HepG2 (cell line): Measurements from ENCODE around the gene NR2F6. TPM values are rescaled to one million over a fixed set of nuclear protein-coding genes. Genes with fewer than 3 reads are reported as not detected.

Source experiments
- ATAC-seq: fragments of 200-7000 bp; cut with Tn5 transposase; 3 replicates; pipeline ENCODE4 v1.9.1; 2020; ENCODE audit warnings: mild to moderate bottlenecking, moderate library complexity
- BruUV-seq: library from RNA; stranded (reverse); fragments of 400-500 nt; replicated peaks from 2 replicates; lab custom pipeline; 2021; lab: Mats Ljungman, UMichigan
- CTCF ChIA-PET: fragments of 300-600 bp; formaldehyde crosslinking; extraction: SDS; loops from one replicate; lab custom pipeline; 2021; ENCODE audit warnings: low total read pairs, inconsistent platforms, low intra/inter-chr PET ratio; lab: Yijun Ruan, JAX
- POLR2A ChIA-PET: fragments of 350-600 bp; sonication (Branson Sonifier 250); formaldehyde crosslinking; loops from one replicate; lab custom pipeline; 2020; ENCODE audit warnings: antibody characterized with exemption, inconsistent platforms; lab: Yijun Ruan, JAX
- DNase-seq: peaks from one replicate; pipeline ENCODE4 v3.0.0-alpha.2; 2015; ENCODE audit warnings: low spot score
- FAIRE-seq: peaks from 3 replicates; lab custom pipeline; 2011; peaks lifted over from hg19 to GRCh38; lab: Jason Lieb, UNC
- H2AFZ ChIP-seq: one replicate; pipeline ENCODE4 v1.6.1; 2011; ENCODE audit warnings: low read length, inconsistent platforms
- H3K27ac ChIP-seq: fragments of 300-600 bp; 3 replicates; pipeline ENCODE4 v1.8.0; 2011; ENCODE audit warnings: mixed run types, mild to moderate bottlenecking, mixed read lengths, low read length, inconsistent platforms; ENCODE audit not compliant: insufficient read depth; ENCODE audit errors: extremely low read length
- H3K27me3 ChIP-seq, 2 experiments: fragments of 200-600 bp in 1 of 2; 2 replicates in 1 of 2; 3 replicates in 1 of 2; pipeline versions ENCODE4 v1.6.0 to v1.8.0; 2011; ENCODE audit warnings: low read length in 2 of 2, mild to moderate bottlenecking in 2 of 2, moderate library complexity in 2 of 2, inconsistent platforms in 1 of 2; ENCODE audit not compliant: insufficient read depth in 2 of 2, control insufficient read depth in 1 of 2
- H3K36me3 ChIP-seq, 2 experiments: fragments of 200-600 bp in 1 of 2; replicated peaks in 1 of 2; 2 replicates in 1 of 2; 3 replicates in 1 of 2; pipeline versions ENCODE4 v1.5.1 to v1.8.0; 2011; ENCODE audit warnings: low read length in 2 of 2, inconsistent platforms in 1 of 2; ENCODE audit not compliant: insufficient read depth in 2 of 2, control insufficient read depth in 1 of 2
- H3K4me1 ChIP-seq: 2 replicates; pipeline ENCODE4 v1.5.1; 2012; ENCODE audit warnings: low read length, inconsistent platforms; ENCODE audit not compliant: insufficient read depth
- H3K4me2 ChIP-seq: 2 replicates; pipeline ENCODE4 v1.6.0; 2011; ENCODE audit warnings: low read depth, low read length, inconsistent platforms
- H3K4me3 ChIP-seq, 3 experiments: fragments of 200-600 bp in 1 of 3; sonication (generic), shearing (Covaris generic) in 1 of 3; replicated peaks in 1 of 3; 2 replicates each; pipeline ENCODE4 v1.5.1; 2011 to 2016; ENCODE audit warnings: low read length in 3 of 3, inconsistent platforms in 2 of 3, low read depth in 2 of 3, mild to moderate bottlenecking in 2 of 3, control low read depth in 1 of 3, mixed read lengths in 1 of 3; ENCODE audit not compliant: insufficient read depth in 1 of 3
- H3K79me2 ChIP-seq: one replicate; pipeline ENCODE4 v1.6.1; 2011; ENCODE audit warnings: low read length, inconsistent platforms; ENCODE audit not compliant: insufficient read depth
- H3K9ac ChIP-seq: 2 replicates; pipeline ENCODE4 v1.6.0; 2011; ENCODE audit warnings: mild to moderate bottlenecking, low read depth, low read length, inconsistent platforms; ENCODE audit not compliant: insufficient read depth
- H3K9me3 ChIP-seq: 2 replicates; pipeline ENCODE4 v1.5.1; 2012; ENCODE audit warnings: mild to moderate bottlenecking, low read length
- H4K20me1 ChIP-seq: 2 replicates; pipeline ENCODE4 v1.6.0; 2011; ENCODE audit warnings: inconsistent platforms, mild to moderate bottlenecking, low read length, moderate library complexity; ENCODE audit not compliant: insufficient read depth
- ARNTL ChIP-seq: sonication (generic); formaldehyde crosslinking; IDR thresholded peaks from 2 replicates; pipeline ENCODE4 v1.4.0; 2020; ENCODE audit warnings: mild to moderate bottlenecking, missing genetic modification reagents
- CSRNP1 ChIP-seq: sonication (generic); formaldehyde crosslinking; IDR thresholded peaks from 2 replicates; pipeline ENCODE4 v1.8.1; 2023; ENCODE audit warnings: mild to moderate bottlenecking, missing genetic modification reagents
- HES4 ChIP-seq: sonication (generic); formaldehyde crosslinking; IDR thresholded peaks from 2 replicates; pipeline ENCODE4 v1.9.0; 2021; ENCODE audit warnings: mild to moderate bottlenecking, missing genetic modification reagents, borderline replicate concordance
- HOXA9 ChIP-seq: sonication (generic); formaldehyde crosslinking; IDR thresholded peaks from 2 replicates; pipeline ENCODE4 v1.8.1; 2022; ENCODE audit warnings: missing genetic modification reagents, mild to moderate bottlenecking, moderate library complexity, borderline replicate concordance
- JUND ChIP-seq: sonication (generic); formaldehyde crosslinking; IDR thresholded peaks from 2 replicates; pipeline ENCODE4 v1.8.0; 2022; ENCODE audit warnings: mild to moderate bottlenecking, missing genetic modification reagents
- KAT2B ChIP-seq: fragments of 150-350 bp; IDR thresholded peaks from 2 replicates; pipeline ENCODE4 v1.6.1; 2014; ENCODE audit warnings: low read depth, low read length, borderline replicate concordance
- KAT7 ChIP-seq: IDR thresholded peaks from 2 replicates; pipeline ENCODE4 v1.6.1; 2018; ENCODE audit warnings: borderline replicate concordance, missing compliant biosample characterization
- MAX ChIP-seq: IDR thresholded peaks from 2 replicates; pipeline ENCODE4 v1.6.1; 2012; ENCODE audit warnings: inconsistent platforms
- MTA1 ChIP-seq: sonication (generic); formaldehyde crosslinking; IDR thresholded peaks from 2 replicates; pipeline ENCODE4 v1.4.0; 2020; ENCODE audit warnings: missing genetic modification reagents, mild to moderate bottlenecking, borderline replicate concordance
- SMAD3 ChIP-seq: sonication (generic); formaldehyde crosslinking; IDR thresholded peaks from 2 replicates; pipeline ENCODE4 v1.4.0; 2020; ENCODE audit warnings: missing genetic modification reagents
- ZBTB43 ChIP-seq: sonication (generic); formaldehyde crosslinking; conservative IDR thresholded peaks from 2 replicates; pipeline ENCODE4 v1.4.0; 2020; ENCODE audit warnings: missing genetic modification reagents
- ZMYM3 ChIP-seq: sonication (generic); formaldehyde crosslinking; IDR thresholded peaks from 2 replicates; pipeline ENCODE4 v1.5.1; 2020; ENCODE audit warnings: mild to moderate bottlenecking, missing genetic modification reagents
- ZNF549 ChIP-seq: sonication (generic); formaldehyde crosslinking; IDR thresholded peaks from 2 replicates; pipeline ENCODE4 v1.5.0; 2020; ENCODE audit warnings: missing genetic modification reagents
- ZNF598 ChIP-seq: sonication (generic); formaldehyde crosslinking; IDR thresholded peaks from 2 replicates; pipeline ENCODE4 v1.5.1; 2020; ENCODE audit warnings: mild to moderate bottlenecking, missing genetic modification reagents, borderline replicate concordance
- ZSCAN25 ChIP-seq: sonication (generic); formaldehyde crosslinking; IDR thresholded peaks from 2 replicates; pipeline ENCODE4 v1.8.0; 2022; ENCODE audit warnings: mild to moderate bottlenecking, missing genetic modification reagents
- ZSCAN31 ChIP-seq: sonication (generic); formaldehyde crosslinking; IDR thresholded peaks from 2 replicates; pipeline ENCODE4 v1.5.0; 2020; ENCODE audit warnings: low read depth, mild to moderate bottlenecking, missing genetic modification reagents
- WGBS: methylation state at CpG from one replicate; pipeline ENCODE4 v1.1.6; 2017; ENCODE audit warnings: low lambda C conversion rate; 5-methylcytosine and 5-hydroxymethylcytosine counted together
- in situ Hi-C: cut with HindIII; loops from 2 replicates; pipeline ENCODE4 v1.10.0; 2017; ENCODE audit warnings: low pct_unique_long_range_greater_than_20kb; ENCODE audit not compliant: extremely low pct_ligation_motif_present
- intact Hi-C: fragments of 100-400 bp; cut with micrococcal nuclease; formaldehyde crosslinking; loops from one replicate; pipeline ENCODE4 v1.10.0; 2022; ENCODE audit not compliant: unreplicated experiment
- polyA plus RNA-seq, 8 experiments: library from polyadenylated mRNA; depleted of rRNA in 3 of 8; stranded (reverse) in 7 of 8; unstranded in 1 of 8; fragments of >200 nt; fragmentation: Illumina TruSeq in 4 of 8; extraction: Trizol in 4 of 8; gene quantifications; 2 replicates each; pipeline versions ENCODE4 v1.2.1 to v1.2.3, GENCODE V29; 2011 to 2016; ENCODE audit warnings: low read depth in 4 of 8, missing spikeins in 1 of 8, mixed read lengths in 1 of 8; ENCODE audit not compliant: insufficient read depth in 1 of 8
- total RNA-seq, 5 experiments: library from RNA; depleted of rRNA; stranded (reverse); fragments of >200 nt; fragmentation: Illumina TruSeq; extraction: Trizol; gene quantifications; 2 replicates each; pipeline ENCODE4 v1.2.3, GENCODE V29; 2016; ENCODE audit warnings: low read depth in 1 of 5
- TF ChIP-seq, protein P1 (sequence below): sonication (generic); formaldehyde crosslinking; IDR thresholded peaks from 2 replicates; pipeline ENCODE4 v1.9.0; 2021; ENCODE audit warnings: missing genetic modification reagents, mild to moderate bottlenecking, borderline replicate concordance
- TF ChIP-seq, protein P2 (sequence below): sonication (generic); formaldehyde crosslinking; IDR thresholded peaks from 2 replicates; pipeline ENCODE4 v1.4.0; 2020; ENCODE audit warnings: missing genetic modification reagents

The NR2F6 gene
- total and polyA plus RNA-seq, 2 of the 13 experiments (the other 11 are each of a cell fraction or from before 2014, with no cell fraction given) = 30.9 to 72.4 TPM

DNA sequence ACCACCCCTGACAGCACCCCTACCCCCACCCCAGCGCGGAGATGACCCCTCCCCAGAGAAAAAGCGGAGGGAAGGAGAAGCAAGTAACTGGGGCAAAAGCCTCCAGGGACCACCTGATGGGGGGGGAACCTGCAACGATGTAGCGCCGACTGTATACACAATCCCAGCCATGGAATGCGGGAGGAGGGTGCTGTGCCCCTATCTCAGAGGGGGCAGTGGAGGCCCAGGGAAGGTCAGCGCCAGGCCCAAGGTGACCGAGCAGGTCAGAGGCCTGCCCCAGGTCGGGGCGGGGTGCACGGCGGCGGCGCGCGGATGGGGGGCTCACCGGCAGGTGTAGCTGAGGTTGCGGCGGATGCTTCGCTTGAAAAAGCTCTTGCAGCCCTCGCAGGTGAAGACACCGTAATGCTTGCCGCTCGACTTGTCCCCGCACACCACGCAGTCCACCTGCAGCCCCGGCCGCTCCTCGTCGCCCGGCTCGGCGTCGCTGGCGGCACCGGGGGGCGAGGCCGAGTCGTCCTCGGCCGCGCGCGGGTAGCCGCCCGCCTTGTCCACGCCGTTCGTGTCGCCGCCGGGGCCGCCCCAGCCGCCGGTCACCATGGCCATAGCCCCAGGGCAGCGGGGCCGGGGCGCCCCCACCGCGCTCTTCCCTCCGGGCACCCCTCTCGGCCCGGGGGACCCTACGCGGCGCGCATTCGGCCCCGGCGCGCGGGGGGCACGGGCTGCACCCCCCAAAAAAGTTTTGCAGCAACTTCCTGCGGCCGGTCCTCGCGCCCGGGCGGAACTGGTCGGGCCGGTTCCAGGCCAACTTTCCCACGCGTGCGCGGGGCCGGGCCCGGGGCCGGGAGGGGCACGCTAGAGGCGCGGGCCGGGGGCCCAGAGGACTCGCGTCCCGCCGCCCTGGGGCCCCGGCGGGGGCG is 843 bp downstream of the NR2F6 start:
- no peak overlapping the region for H2AFZ ChIP-seq
- BruUV-seq = no TSS peak
- no peaks in the 10 kb centered on the region for H3K36me3 ChIP-seq
- no peaks in the 10 kb centered on the region for H3K9me3 ChIP-seq
- peaks cover 73% of the 10 kb centered on the region for H3K4me1 ChIP-seq
- peaks cover 44% of the 10 kb centered on the region for H3K79me2 ChIP-seq
- POLR2A ChIA-PET = interaction anchor here (0.8 to 9.0 kb wide), 13 partner anchors 10 to 160 kb away, joined by 3 to 178 read pairs (median 5); partner anchors contain the start of genes BABAM1, BST2, MRPL34 and OCEL1
- peaks cover 23% of the 10 kb centered on the region; the same call in 1 of the 2 replicates for H4K20me1 ChIP-seq
- peak overlapping the region; percentile 99 for H3K4me2 ChIP-seq
- no peak for FAIRE-seq
- DNase-seq = no peak
- intact Hi-C loops = no loop called here
- CTCF ChIA-PET = no interaction called here
- in situ Hi-C loops = no loop called here
- peak overlapping the region; percentile 90 for H3K9ac ChIP-seq
- 0% methylated on average over 1 of the region's 100 CpGs for WGBS
- ATAC-seq = no peak
- no peaks in the 10 kb centered on the region for H3K27me3 ChIP-seq
- peak overlapping the region; percentile 87 to 92 (median 89) for H3K4me3 ChIP-seq
- peak overlapping the region; percentile 95 for H3K27ac ChIP-seq
- no peak for TF ChIP-seq ZSCAN25 (CRISPR knock-in tag)
- peak; percentile 33 for TF ChIP-seq CSRNP1 (CRISPR knock-in tag)
- TF ChIP-seq KAT2B = no peak
- TF ChIP-seq KAT7 (CRISPR knock-in tag) = no peak
- TF ChIP-seq ZNF598 (CRISPR knock-in tag) = no peak
- TF ChIP-seq ZMYM3 (CRISPR knock-in tag) = peak; percentile 93
- no peak for TF ChIP-seq ZNF549 (CRISPR knock-in tag)
- TF ChIP-seq MAX = peak; percentile 52; the same call in 1 of the 2 replicates
- no peak for TF ChIP-seq ZSCAN31 (CRISPR knock-in tag)
- TF ChIP-seq, protein P1, sequence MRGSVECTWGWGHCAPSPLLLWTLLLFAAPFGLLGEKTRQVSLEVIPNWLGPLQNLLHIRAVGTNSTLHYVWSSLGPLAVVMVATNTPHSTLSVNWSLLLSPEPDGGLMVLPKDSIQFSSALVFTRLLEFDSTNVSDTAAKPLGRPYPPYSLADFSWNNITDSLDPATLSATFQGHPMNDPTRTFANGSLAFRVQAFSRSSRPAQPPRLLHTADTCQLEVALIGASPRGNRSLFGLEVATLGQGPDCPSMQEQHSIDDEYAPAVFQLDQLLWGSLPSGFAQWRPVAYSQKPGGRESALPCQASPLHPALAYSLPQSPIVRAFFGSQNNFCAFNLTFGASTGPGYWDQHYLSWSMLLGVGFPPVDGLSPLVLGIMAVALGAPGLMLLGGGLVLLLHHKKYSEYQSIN = 0 out of 2 replicates have a peak, but pooled peaks have one; percentile 55
- TF ChIP-seq JUND (CRISPR knock-in tag) = peak; percentile 24; the same call in 1 of the 2 replicates
- no peak; the same call in 1 of the 2 replicates for TF ChIP-seq HOXA9 (CRISPR knock-in tag)
- no peak for TF ChIP-seq ARNTL (CRISPR knock-in tag)
- 0 out of 2 replicates have a peak, but pooled peaks have one; percentile 4 for TF ChIP-seq MTA1 (CRISPR knock-in tag)
- no peak for TF ChIP-seq ZBTB43 (CRISPR knock-in tag)
- TF ChIP-seq, protein P2, sequence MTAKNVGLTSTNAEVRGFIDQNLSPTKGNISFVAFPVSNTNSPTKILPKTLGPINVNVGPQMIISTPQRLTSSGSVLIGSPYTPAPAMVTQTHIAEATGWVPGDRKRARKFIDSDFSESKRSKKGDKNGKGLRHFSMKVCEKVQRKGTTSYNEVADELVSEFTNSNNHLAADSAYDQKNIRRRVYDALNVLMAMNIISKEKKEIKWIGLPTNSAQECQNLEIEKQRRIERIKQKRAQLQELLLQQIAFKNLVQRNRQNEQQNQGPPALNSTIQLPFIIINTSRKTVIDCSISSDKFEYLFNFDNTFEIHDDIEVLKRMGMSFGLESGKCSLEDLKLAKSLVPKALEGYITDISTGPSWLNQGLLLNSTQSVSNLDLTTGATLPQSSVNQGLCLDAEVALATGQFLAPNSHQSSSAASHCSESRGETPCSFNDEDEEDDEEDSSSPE = no peak
- TF ChIP-seq SMAD3 = no peak
- no peak; the same call in 1 of the 2 replicates for TF ChIP-seq HES4 (CRISPR knock-in tag)
